NOMO-1 (cell line): ENCODE results near the gene OR2A25.

Experiments
- DNase-seq, 2 experiments: peaks; one replicate each; lab custom pipeline; 2025; ENCODE audit not compliant: unreplicated experiment in 2 of 2; lab: John Stamatoyannopoulos, UW

The OR2A25 gene

DNA sequence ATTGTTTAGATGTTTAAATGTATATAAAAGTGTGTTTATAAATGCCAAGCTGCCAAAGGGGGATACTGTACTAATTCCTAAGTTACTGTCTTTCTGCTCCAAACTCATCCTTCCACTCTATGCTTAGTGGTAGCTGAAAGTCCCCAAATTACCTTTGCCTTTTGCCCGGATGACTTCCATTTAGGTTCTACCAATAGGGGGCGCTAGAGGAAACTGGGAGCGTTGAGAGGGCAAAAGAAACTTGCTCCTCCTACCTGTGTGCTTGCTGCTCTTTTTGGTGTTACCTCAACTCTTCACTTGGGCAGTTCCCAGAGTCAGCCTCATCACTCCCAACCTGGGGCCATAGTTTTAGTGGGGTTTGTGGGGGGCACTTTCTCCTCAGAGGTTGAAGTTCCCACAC is 5.9 kb upstream of the OR2A25 start:
- DNase-seq, result no peak

DNA sequence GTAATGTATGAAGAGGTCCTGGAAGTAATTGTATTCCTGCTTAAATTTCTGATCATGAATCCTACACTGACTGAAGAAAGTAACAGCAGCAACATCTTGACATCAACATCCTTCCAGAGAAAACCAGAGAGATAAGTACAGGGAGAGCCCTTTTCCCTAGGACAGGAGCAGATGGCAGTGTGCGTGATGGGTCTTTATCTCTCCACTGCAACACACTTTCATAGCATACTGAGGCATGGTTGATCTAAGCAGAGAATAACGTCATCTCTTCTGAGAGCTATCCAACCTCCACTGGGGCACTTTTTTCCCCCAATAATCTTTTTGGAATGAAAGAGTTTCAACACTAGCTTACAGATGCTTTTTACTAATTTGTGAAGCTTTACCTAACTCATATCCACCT is 342 bp downstream of the OR2A25 start:
- no peak for DNase-seq

DNA sequence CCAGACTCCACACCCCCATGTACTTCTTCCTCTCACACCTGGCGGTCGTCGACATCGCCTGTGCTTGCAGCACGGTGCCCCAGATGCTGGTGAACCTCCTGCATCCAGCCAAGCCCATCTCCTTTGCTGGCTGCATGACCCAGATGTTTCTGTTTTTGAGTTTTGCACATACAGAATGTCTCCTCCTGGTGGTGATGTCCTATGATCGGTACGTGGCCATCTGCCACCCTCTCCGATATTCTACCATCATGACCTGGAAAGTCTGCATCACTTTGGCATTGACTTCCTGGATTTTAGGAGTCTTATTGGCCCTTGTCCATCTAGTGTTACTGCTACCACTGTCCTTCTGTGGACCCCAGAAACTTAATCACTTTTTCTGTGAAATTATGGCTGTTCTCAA is 4.8 kb downstream of the OR2A25 start:
- DNase-seq, result no peak

DNA sequence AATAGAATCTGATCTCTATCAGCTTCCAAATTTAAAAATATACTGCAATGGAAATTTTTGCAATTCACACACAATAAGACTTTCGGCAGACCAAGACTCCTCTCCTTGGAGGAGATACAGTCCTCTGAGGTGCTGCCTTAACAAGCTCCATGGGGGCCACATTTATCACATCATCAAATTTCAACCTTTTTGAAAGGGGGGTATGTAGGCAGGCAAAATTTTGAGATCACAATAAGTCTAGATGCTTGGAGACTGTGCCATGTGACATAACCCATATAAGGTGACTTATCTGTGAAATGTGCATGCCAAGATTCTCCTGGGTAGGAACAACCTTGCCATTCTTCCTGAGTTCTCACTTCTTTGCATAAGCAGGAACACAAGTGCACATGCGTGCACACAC is 16.4 kb downstream of the OR2A25 start, which contains the start of gene OR2A12:
OR2A12 (plus strand) TSS at position 301 of the 400 bp plus-strand sequence. CDS start 8,830 bp downstream, outside the sequence.
- no peak for DNase-seq

DNA sequence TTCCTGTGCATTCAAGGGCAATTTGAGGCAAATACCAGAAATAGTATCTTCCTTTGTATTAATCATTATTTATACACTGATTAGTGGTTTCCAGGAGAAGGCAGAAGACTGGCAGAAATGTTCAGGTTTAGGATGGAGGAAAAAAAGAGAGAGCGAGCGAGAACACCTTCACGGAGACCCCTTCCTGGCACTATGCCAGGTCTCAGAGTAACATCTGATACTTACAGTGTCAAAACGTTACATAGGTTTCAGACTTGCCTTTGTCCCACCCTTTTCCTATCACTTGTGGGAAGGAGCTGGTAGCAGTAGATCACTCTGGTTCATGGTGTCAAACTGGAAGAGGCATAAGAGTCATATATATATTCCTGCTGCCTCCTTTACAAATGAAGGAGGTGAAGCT is 17.1 kb downstream of the OR2A25 start:
- DNase-seq, result no peak

DNA sequence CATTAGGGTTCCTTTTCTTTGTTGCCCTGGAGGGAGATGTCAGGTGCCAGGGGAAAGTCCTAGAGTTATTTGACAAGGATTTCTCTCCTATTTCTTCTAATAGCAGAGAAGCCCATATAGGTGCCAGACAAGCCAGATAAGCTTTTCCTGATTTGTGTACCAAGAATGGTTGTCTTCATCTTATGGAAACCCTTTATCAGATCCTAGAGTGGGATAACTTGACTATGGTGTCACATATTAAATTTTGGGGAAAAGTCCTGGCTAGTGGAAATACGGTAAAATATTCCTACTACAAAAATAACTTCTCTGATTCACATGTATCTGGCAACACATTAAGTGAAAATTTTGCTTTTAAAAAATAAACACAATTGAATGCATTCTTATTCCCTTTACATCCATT is 17.6 kb downstream of the OR2A25 start:
- DNase-seq, result no peak

DNA sequence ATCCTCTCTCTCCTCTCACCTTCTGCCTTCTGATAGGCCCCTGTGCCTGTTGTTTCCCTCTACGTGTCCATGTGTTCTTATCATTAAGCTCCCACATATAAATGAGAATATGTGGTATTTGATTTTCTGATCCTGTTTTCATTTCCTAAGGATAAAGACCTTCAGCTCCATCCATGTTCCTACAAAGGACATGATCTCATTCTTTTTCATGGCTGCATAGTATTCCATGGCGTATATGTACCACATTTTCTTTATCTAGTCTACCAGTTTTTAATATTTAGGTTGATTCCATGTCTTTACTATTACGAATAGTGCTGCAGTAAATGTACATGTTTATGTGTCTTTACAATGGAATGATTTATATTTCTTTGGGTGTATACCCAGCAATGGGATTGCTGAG is 21.1 kb downstream of the OR2A25 start:
- DNase-seq, result no peak

DNA sequence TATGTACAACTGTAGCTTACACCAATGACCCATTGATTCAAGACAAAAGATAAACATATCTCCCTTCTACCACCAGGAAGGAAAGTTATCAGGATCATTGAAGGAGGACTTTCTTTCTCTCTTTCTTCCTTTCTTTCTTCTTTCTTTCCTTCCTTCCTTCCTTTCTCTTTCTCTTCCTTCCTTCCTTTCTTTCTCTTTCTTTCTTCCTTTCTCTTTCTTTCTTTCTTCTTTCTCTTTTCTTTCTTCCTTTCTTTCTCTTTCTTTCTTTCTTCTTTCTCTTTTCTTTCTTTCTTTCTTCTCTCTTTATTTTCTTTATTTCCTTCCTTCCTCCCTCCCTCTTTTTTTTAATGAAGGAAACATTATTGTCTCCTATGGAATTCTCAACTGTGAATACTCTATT is 29.2 kb downstream of the OR2A25 start:
- no peak for DNase-seq

DNA sequence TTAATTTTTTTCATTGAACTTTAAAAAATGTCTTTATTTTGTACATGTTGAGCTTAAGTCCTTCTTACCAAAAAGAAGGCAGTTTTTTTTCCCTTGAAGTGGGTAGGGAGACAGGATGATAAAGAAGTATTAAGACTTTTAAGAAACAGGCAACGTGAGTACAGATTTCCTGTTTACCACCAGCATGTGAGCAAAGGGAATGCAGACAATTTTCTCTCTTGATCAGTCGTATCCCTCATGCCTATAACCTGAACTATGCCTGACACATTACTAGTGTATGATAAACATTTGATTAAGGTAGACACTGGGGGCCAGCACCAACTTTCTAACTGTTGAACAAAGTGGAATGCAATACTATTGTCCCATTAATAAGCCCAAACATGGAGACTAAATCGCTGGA is 31.0 kb downstream of the OR2A25 start:
- DNase-seq, result no peak

DNA sequence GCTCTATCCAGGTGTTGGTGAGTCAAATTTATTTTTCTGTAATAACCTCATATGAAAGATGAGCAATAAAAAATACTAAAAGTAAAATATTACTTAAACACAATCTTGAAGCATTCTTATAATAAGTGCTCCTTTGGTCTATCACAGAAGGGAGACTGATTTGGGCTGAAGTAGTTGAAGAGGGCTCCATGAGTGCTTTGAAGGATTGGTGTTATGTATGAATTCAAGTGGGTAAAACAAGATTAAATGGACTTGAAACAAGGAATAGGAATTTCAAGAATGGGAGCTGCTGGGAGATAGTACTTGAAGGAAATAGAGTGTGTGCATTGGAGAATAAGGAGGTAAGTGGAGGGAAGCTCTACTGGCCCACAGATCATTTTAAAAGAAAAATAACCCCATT is 32.4 kb downstream of the OR2A25 start:
- no peak for DNase-seq

DNA sequence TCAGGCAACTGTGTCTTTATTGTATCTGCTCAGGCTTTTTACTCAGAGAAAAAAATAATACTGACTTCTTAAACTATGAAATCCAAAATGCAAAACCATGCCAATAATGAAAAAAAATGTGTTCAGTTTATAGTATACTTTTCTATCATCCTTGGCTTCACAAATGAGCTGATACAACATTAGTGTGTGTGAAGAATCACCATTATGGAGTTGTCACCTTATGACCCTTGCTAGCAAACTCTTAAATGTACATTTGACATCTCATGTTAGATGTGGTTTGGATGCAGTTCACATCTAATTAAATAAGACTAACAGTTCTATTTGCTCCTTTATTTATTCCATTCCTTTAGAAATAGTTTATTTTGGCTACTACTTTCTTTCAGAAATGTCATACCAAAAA is 35.6 kb downstream of the OR2A25 start:
- no peak for DNase-seq

DNA sequence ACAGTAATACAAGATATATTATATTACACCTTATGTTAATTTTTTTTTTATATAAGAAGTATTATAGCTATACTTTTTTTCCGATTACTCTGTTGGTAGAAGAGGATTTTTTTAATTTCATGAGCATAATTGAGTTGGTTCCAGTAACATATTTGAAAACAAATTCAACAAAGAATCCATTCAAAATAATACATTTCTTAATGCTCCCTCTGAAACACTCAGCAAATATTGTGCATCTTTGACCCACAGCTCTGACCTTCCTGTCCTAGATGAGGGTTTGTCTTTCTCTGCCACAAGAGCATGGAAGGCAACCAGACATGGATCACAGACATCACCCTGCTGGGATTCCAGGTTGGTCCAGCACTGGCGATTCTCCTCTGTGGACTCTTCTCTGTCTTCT is 39.7 kb downstream of the OR2A25 start, which contains the start of gene OR2A2:
OR2A2 (plus strand) TSS at position 301 of the 400 bp plus-strand sequence; CDS start at position 301, 0 bp downstream.
- no peak for DNase-seq

DNA sequence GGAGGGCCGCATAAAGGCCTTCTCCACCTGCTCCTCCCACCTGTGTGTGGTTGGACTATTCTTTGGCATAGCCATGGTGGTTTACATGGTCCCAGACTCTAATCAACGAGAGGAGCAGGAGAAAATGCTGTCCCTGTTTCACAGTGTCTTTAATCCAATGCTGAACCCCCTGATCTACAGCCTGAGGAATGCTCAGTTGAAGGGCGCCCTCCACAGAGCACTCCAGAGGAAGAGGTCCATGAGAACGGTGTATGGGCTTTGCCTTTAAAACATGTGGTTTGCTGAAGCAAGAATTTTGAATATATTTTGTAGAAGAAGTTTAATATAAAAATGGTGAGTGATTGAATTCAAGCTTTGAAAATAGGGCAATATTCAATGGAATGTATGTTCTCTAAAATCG is 40.7 kb downstream of the OR2A25 start:
- no peak for DNase-seq

DNA sequence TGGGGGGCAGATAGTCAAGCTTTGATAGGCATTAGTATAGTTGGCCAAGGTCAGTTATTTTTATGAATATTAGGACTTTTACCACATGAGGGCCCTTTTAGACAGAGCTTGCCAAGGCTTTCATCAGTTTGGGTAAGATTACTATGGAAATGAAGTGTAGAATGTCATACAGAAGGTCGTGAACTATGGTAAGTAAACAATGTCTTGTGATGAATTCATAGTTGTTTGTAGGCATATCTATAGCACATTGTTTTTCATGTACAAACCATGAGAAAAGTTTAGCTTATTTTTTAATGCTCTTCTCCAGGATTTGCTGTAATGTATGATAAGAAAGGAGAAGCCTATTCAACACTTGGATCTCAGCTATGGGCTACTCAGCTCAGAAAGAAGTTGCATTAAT is 44.0 kb downstream of the OR2A25 start:
- no peak for DNase-seq

DNA sequence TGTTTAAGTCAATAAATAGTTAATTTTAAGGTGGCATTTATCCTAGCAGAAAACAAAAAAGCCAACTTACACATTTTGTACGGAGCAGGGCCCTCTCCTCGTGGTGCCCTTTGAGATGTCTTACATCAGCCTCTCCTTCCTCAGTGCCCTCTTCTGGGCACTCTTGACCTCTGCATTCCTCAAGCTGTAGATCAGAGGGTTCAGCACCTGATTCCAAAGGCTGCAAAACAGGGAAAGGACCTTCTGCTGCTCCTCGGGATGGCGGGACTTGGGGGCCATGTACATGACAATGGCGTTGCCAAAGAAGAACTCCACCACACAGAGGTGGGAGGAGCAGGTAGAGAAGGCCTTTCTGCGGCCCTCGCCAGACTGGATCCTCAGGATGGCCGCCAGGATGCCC is 48.7 kb downstream of the OR2A25 start:
- no peak for DNase-seq

DNA sequence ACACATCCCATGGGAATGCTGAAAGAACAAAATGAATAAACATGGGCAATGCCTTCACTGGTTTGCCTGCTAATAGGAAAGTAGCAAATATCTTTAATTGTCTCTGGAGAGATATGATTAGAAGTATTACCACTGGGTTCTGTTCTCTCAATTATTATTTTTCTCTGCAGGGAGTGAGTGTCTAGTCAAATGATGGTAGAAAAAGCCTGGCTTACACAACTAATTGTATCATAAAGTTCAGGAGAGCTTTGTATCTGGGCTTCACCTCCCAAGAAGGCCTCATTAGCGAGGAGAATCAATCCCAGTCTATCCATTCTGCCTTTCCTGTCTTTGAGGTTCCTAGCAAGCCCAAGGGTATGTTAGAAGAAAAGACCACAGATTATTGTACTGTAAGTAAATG is 53.3 kb downstream of the OR2A25 start, which contains the start of gene OR2A14:
OR2A14 (plus strand) TSS at position 301 of the 400 bp plus-strand sequence. CDS start 5,937 bp downstream, outside the sequence.
- no peak for DNase-seq
